AG08395 (cell line): ENCODE results near the gene CERK.
"Not testable (repeated sequence)": the region's sequence is repeated elsewhere in the genome, so short reads cannot be mapped to it uniquely, and the experiment has no call there.

Source experiments
- DNase-seq: peaks from one replicate; pipeline ENCODE4 v3.0.0; 2012; ENCODE audit warnings: mixed read lengths, low spot score

The CERK gene, protein sequence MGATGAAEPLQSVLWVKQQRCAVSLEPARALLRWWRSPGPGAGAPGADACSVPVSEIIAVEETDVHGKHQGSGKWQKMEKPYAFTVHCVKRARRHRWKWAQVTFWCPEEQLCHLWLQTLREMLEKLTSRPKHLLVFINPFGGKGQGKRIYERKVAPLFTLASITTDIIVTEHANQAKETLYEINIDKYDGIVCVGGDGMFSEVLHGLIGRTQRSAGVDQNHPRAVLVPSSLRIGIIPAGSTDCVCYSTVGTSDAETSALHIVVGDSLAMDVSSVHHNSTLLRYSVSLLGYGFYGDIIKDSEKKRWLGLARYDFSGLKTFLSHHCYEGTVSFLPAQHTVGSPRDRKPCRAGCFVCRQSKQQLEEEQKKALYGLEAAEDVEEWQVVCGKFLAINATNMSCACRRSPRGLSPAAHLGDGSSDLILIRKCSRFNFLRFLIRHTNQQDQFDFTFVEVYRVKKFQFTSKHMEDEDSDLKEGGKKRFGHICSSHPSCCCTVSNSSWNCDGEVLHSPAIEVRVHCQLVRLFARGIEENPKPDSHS

GRCh38 chr22:46737976-46738646, at the start of gene CERK:
TSS of gene CERK (minus strand) at chr22:46738252. CDS start at chr22:46738148, 104 bp downstream.
- peak; percentile 88 for DNase-seq

- peak; percentile 58 for DNase-seq
Measured at GRCh38 chr22:46783721-46784120, 45.7 kb upstream of the CERK start.

GRCh38 chr22:46782200-46782599, 44.1 kb upstream of the CERK start:
- not testable (repeated sequence) for DNase-seq

GRCh38 chr22:46781291-46781690, 43.2 kb upstream of the CERK start:
- no peak for DNase-seq

DNA sequence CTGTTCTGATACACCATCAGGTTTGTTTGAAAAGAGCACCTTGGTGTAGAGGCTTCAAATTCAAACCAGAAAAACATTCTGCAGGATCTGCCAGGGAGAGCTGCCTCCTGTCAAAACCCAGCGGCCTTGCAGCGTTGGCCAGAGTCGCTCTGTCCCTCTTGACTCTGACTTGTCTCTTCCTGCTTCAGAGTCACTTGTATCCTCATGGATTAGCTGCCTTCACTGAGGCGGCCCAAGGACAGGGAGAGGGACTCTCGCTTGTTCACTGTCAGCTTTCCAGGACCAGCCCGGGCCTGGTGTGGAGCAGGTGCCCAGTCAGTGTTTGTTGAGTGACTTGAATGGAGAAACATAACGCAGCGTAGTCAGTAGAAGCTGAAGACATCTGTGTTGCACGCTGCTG, 42.4 kb upstream of the CERK start:
- DNase-seq, result no peak

- DNase-seq, result no peak
Measured at GRCh38 chr22:46779651-46780050, 41.6 kb upstream of the CERK start.

- no peak for DNase-seq
Measured at GRCh38 chr22:46779023-46779422, 41.0 kb upstream of the CERK start.

- DNase-seq, result no peak
Measured at GRCh38 chr22:46777609-46777970, 39.5 kb upstream of the CERK start.

DNA sequence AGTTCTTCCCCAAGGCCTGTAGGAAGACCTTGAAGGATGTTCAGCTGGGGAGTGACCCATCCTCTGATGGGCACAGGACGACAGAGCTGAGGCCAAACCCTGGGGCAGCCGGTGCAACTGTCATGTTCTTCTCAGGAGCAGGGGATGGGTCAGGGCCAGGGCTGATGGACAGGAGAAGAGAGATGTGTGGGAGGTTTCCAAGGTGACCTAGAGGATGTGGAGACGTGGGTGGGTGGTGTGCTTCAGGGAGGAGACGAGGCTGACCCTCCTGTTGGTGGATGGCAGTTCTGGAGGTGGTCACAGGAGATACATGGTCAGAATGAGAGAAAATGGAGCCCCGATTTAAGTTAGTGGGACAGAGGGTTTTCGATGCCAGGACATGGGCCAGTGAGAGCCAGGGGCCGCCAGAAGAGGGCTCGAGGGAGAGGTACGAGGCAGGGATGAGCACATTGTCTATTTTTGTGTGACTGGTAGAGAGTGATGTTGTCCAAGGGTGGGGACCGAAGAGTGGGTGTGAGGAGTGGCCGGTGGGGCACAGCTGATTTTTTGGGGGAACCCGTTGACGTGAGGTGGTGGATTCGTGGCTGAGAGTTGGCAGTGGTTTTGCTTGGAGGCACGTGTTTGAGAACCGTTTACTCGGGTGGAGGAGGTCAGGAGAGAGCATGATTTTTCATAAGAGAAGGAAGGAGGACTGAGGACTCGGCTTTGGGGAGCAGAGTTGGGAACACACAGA, 39.0 kb upstream of the CERK start:
- no peak for DNase-seq

GRCh38 chr22:46775850-46776826, 38.1 kb upstream of the CERK start:
- DNase-seq, result no peak

- no peak for DNase-seq
Measured at GRCh38 chr22:46774980-46775849, 37.2 kb upstream of the CERK start.

DNA sequence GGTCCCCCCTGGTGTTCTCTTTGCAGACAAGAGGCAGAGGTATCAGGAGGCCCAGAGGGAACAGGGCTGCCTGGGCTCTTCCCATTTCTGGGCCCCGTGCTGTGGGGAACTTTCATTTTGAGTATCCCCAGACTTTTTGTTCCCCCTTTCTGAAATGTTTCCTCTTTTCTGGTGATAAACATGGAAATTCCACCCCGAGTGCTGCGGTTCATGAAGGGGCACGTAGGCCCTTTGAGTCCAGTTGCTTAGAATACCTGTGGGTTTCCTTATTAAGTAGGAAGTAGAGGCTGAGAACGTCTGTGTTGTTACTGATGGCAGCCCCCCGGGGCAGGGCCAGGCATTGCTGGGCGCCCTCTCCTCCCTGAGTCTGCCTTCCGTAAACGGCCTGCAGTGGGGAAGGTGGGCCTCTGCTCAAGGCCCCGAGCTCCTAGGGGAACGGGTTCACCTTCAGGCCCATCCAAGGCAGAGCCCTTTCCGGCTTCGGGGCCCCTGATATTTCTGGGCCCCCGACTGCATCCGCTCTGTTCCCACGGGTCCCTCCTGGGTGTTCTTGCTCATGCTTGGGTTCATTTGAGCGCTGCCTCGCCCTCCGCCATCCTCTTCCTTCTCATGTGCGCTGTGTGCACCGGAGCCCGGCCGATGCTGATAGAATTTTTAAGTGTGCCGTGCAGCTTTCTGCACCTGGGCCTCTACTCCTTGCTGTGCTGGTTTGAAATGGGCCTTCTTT, 36.4 kb upstream of the CERK start:
- DNase-seq, result no peak

DNA sequence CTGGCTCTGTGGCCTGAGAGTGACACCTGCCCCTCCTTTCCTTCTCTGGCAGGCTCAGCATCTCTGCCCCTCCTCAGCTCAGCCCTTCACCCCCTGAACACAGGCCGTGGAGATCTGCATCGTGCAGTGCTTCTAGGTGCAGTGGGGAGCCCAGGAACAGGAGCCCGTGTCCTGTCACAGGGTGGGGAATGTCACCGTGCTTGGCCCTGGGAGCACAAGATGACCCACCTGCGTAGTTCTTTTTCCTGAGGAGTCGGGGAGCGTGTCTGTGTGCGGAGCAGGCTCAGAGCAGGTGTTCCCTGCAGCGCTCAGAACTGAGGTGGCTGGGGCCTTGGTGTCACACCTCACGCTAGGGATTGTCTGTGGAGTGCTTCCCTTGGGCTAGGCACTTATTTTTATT, 35.0 kb upstream of the CERK start:
- no peak for DNase-seq

DNA sequence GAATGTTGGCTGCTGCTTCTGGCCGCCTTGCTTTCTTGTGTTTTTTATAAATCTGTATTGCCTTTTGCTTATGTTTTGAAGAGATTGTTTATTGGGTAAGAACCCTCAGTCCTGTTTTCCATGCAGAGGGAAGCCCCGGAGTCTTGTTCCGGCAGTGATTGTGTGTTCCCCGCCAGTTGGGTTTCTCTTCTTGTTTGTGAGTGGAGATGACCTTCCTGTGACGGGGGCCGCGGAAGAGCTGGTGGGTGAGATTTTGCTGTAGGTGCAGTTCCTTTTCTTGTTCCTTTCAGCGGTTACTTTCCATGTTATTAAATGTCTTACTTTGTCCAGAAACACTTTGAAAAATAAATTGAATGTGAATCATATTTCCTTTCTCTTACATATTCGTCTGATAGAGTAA, 32.7 kb upstream of the CERK start:
- no peak for DNase-seq

GRCh38 chr22:46770151-46770641, 32.1 kb upstream of the CERK start:
- no peak for DNase-seq

DNA sequence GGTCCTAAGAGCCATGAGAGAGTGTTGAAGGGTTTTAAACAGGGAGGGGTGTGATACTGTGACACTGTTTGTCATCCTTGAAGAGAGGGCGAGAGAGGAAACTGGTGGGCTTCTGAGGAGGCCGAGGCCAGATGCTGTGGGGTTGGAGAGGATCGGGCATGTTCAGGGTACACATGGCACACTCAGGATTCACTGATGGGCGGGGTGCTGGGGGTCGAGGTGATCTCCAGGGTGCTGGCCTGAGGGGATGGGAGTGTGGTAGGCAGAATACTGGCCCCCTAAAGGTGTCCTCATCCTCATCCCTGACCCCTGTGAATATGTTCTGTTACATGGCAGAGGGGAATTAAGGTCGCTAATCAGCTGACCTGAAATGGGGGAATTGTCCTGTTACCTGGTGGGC, 31.7 kb upstream of the CERK start:
- no peak for DNase-seq

DNA sequence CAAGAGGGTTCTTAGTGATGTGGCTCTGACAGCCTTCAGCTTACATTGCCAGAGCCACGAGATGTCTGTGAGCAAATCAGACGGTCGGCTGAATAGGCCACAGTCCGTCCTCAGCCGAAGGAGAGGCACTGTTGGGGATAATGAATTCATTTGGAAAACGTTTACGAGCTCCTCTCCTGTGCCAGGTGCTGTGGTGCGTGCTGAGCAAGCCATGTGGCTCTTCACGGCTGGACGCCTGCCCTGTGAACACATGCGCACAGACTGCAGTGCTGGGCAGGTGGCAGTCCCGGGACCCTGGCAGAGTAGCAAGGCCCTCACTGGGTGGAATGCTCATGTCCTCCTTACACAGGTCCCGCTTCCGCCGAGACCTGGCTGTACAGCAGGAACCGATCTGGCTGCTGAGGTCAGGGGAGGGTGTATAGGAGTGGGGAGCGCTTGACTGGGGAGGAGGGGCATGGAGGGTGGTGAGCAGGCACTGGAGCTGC, 31.2 kb upstream of the CERK start:
- no peak for DNase-seq

- no peak for DNase-seq
Measured at GRCh38 chr22:46767249-46767985, 29.4 kb upstream of the CERK start.

DNA sequence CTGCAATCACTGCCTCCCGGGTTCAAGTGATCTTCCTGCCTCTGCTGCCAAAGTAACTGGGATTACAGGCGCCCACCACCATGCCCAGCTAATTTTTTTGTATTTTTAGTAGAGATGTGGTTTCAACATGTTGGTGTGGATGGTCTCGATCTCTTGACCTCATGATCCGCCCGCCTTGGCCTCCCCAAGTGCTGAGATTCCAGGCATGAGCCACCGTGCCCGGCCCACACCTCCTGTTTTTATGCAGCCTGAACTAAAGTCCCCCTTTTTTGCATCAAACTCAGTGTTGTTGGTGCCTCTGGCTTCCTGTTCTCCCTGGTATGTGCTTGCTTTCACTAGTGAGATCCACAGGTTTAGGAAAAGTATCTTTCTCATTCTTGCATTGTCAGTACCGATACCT, 28.6 kb upstream of the CERK start:
- DNase-seq, result no peak
